Measurements from ENCODE around the gene PTBP2. TPM values are rescaled to one million over a fixed set of nuclear protein-coding genes. Genes with fewer than 3 reads are reported as not detected.

Gene PTBP2
- total RNA-seq, 3 donors from 2014 or later, result 54.2 to 78.3 (median 59.0) TPM

DNA sequence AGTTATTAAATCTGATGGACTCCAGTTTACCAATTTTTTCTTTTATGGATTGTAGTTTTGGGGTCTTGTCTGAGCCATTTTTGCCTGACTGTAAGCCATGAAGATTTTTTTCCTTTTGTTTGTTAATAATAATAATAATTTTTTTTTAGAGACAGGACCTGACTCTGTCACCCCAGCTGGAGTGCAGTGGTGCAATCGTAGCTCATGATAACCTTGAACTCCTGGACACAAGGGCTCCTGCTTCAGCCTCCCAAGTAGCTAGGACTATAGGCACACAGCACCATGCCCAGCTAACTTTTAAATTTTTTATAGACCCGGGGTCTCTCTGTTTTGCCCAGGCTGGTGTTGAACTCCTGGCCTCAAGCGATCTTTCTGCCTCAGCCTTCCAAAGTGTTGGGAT lies 6.3 kb downstream of the PTBP2 start:
- Histone ChIP-seq H3K4me1 (peaks cover 0 to 8% of the 10 kb centered on the region in 2 donors), H3K36me3 (no peaks in the 10 kb centered on the region), H3K27me3 (no peaks in the 10 kb centered on the region), H3K9me3 (no peaks in the 10 kb centered on the region), H3K27ac (no peak overlapping the region), H3K4me3 (no peak overlapping the region)
- no peak for DNase-seq (ENCODE audit: low spot score in 2 of 2)
- TF ChIP-seq POLR2A (IDR thresholded peaks at IDR 0.05), result no peak
- TF ChIP-seq, protein P1, sequence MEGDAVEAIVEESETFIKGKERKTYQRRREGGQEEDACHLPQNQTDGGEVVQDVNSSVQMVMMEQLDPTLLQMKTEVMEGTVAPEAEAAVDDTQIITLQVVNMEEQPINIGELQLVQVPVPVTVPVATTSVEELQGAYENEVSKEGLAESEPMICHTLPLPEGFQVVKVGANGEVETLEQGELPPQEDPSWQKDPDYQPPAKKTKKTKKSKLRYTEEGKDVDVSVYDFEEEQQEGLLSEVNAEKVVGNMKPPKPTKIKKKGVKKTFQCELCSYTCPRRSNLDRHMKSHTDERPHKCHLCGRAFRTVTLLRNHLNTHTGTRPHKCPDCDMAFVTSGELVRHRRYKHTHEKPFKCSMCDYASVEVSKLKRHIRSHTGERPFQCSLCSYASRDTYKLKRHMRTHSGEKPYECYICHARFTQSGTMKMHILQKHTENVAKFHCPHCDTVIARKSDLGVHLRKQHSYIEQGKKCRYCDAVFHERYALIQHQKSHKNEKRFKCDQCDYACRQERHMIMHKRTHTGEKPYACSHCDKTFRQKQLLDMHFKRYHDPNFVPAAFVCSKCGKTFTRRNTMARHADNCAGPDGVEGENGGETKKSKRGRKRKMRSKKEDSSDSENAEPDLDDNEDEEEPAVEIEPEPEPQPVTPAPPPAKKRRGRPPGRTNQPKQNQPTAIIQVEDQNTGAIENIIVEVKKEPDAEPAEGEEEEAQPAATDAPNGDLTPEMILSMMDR (IDR thresholded peaks at IDR 0.05), result no peak
- TF ChIP-seq POLR2AphosphoS5 (IDR thresholded peaks at IDR 0.05), result no peak
- intact Hi-C loops (cut with DNase I; ENCODE audit: low total_unique reads), result no loop called here

DNA sequence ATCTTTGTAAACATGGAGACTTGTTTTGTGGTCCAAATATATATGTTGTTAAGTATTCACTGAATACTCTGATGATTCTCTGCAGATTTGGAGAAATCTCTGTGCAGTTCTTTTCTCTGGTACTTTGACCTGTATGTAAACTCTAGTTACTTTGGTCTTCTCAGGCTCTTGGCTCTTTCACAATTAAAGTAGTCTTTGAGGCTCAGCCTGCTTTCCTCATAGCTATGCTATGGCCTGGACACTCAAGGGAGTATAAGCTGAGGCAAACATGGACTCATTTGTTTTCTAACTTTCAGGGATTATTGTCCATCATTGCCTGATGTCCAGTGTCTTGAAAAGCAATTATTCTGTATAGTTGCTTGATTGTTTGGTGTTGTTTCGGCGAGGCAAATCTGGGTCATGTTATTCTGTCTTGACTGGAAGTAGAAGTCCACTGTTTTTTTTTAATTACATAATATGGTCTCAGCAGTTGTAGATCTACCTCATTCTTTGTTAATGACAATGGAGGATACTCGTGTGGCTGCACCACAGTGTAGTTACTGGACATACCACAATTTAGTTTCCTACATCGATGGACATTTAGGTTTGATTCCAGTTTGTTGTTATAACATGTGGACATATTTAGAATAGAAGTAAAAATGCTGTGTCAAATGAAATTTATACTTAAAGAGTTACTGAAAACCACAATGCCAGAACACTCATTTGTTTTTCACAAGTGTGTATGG lies 9.2 kb downstream of the PTBP2 start:
- Histone ChIP-seq H3K36me3 (no peaks in the 10 kb centered on the region), H3K9me3 (no peaks in the 10 kb centered on the region), H3K27ac (no peak overlapping the region), H3K4me3 (no peak overlapping the region), H3K4me1 (peaks cover 0 to 8% of the 10 kb centered on the region in 2 donors), H3K27me3 (no peaks in the 10 kb centered on the region)
- no peak for TF ChIP-seq POLR2AphosphoS5 (IDR thresholded peaks at IDR 0.05)
- TF ChIP-seq, protein P1 (IDR thresholded peaks at IDR 0.05), result no peak
- TF ChIP-seq POLR2A (IDR thresholded peaks at IDR 0.05), result no peak
- no peak for DNase-seq (ENCODE audit: low spot score in 2 of 2)
- intact Hi-C loops (cut with DNase I; ENCODE audit: low total_unique reads), result no loop called here

DNA sequence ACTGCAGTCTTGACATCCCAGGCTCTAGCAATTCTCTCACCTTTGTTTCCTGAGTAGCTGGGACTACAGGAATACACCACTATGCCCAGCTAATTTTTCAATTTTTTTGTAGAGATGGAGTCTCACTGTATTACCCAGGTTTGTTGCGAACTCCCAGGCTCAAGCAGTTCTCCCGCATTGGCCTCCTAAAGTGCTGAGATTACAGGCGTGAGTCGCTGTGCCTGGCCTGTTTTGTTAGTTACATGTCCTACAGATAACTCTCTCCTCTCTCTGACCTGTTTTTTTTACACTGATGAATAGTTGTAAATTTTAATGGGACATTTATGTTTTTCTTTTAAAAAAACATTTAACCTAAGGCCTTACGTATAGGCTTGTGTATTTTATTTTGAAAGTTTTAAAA lies 19.8 kb downstream of the PTBP2 start:
- H3K27ac ChIP-seq, result no peak overlapping the region
- no peaks in the 10 kb centered on the region for H3K9me3 ChIP-seq
- TF ChIP-seq, protein P1 (IDR thresholded peaks at IDR 0.05), result no peak
- TF ChIP-seq POLR2A (IDR thresholded peaks at IDR 0.05), result no peak
- intact Hi-C loops (cut with DNase I; ENCODE audit: low total_unique reads), result no loop called here
- DNase-seq (ENCODE audit: low spot score in 2 of 2), result no peak
- H3K4me3 ChIP-seq, result no peak overlapping the region
- H3K4me1 ChIP-seq, result no peaks in the 10 kb centered on the region
- no peaks in the 10 kb centered on the region for H3K27me3 ChIP-seq
- no peaks in the 10 kb centered on the region for H3K36me3 ChIP-seq

DNA sequence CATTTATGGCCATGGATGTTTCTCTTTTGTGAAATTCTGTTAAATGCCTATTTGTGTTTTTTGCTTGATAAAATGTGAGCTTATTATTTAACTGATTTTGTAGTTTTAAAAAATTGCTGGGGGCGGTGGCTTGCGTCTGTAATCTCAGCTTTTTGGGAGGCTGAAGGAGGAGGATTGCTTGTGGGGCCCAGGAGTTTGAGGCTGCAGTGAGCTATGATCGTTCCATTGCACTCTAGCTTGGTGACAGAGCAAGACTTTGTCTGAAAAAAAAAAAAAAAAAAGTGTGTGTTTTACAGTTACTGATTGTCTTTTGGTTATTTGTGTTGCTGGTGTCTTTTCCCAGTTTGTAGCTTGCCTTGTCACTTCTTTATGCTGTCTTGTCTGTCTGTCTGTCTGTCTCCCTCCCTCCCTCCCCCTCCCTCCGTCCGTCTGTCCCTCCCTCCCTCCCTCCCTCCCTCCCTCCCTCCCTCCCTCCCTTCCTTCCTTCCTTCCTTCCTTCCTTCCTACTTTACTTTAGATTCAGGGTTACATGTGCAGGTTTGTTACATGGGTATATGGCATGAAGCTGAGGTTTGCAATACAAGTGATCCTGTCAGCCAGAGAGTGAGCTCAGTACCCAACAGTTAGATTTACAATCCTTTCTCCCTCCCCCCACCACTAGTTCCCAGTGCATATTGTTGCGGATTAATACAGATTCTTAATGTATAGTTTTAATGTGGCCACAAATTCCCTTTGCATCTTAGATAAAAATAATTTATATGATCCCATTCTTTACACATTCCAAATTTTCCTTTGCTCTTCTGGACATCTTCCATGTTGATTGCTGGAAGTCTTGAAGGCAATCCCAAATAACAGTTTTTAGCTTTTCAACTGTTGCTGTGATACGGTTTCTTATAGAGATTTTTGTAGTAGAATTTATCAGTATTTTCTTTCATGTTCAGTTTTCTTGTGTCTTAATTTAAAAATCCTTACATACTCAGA lies 25.1 kb downstream of the PTBP2 start:
- DNase-seq (ENCODE audit: low spot score in 2 of 2), result no peak
- Histone ChIP-seq H3K27me3 (no peaks in the 10 kb centered on the region), H3K27ac (no peak overlapping the region), H3K36me3 (no peaks in the 10 kb centered on the region), H3K4me3 (no peak overlapping the region), H3K4me1 (no peaks in the 10 kb centered on the region), H3K9me3 (no peaks in the 10 kb centered on the region)
- intact Hi-C loops (cut with DNase I; ENCODE audit: low total_unique reads), result no loop called here
- TF ChIP-seq POLR2A (IDR thresholded peaks at IDR 0.05) (no peak), POLR2AphosphoS5 (IDR thresholded peaks at IDR 0.05) (no peak)
- TF ChIP-seq, protein P1 (IDR thresholded peaks at IDR 0.05), result no peak

DNA sequence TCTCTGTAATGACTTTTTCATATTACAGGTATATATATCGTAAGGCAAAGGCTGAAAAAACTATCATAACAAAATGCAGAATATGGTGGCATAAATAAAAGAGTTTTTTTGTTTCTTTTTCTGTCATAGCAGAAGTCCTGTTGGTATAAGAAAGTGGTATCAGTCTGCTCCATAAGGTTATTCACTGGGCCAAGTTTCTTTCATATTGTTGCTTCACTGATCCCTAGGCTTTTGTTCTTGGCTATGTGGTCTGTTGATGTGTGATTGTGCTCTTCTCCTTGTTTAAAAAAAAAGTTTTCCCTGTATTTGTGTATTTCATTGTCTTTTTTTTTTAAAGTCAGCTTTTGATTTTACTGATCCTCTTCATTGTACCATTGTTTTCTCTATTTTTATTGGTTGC lies 26.0 kb downstream of the PTBP2 start:
- H3K27me3 ChIP-seq, result no peaks in the 10 kb centered on the region
- no peak overlapping the region for H3K27ac ChIP-seq
- no peaks in the 10 kb centered on the region for H3K4me1 ChIP-seq
- no peak overlapping the region for H3K4me3 ChIP-seq
- intact Hi-C loops (cut with DNase I; ENCODE audit: low total_unique reads), result no loop called here
- no peaks in the 10 kb centered on the region for H3K9me3 ChIP-seq
- H3K36me3 ChIP-seq, result no peaks in the 10 kb centered on the region
- no peak for TF ChIP-seq POLR2A (IDR thresholded peaks at IDR 0.05)
- DNase-seq (ENCODE audit: low spot score in 2 of 2), result no peak

Measured in breast epithelium (tissue), 4 donors.